HCT116 (cell line): ENCODE results near the gene SLFNL1. TPM values are rescaled to one million over a fixed set of nuclear protein-coding genes. Genes with fewer than 3 reads are reported as not detected.

Experiments
- ATAC-seq: fragments of 200-7000 bp; cut with Tn5 transposase; 2 replicates; pipeline ENCODE4 v1.9.1; 2020; ENCODE audit warnings: mild to moderate bottlenecking, moderate library complexity
- BruUV-seq: library from RNA; stranded (reverse); fragments of 400-500 nt; replicated peaks from 2 replicates; lab custom pipeline; 2021; lab: Mats Ljungman, UMichigan
- CTCF ChIA-PET: fragments of 300-600 bp; sonication (Branson Sonifier 250); formaldehyde crosslinking; loops from one replicate; lab custom pipeline; 2021; ENCODE audit warnings: antibody characterized with exemption; lab: Charles Lee
- POLR2A ChIA-PET: fragments of 300-600, 350-600 bp; sonication (Branson Sonifier 250); formaldehyde crosslinking; loops from one replicate; lab custom pipeline; 2021; ENCODE audit warnings: antibody characterized with exemption; lab: Charles Lee
- RAD21 ChIA-PET, 2 experiments: fragments of 300-600 bp; sonication (Branson Sonifier 250); formaldehyde crosslinking; loops; one replicate each; lab custom pipeline; 2023; ENCODE audit warnings: low total read pairs in 2 of 2; ENCODE audit not compliant: uncharacterized antibody in 2 of 2, unreplicated experiment in 2 of 2, low non-redundant PET in 1 of 2; lab: Charles Lee
- DNase-seq: peaks from one replicate; pipeline ENCODE4 v3.0.0-alpha.2; 2010; ENCODE audit warnings: low read depth, low spot score
- H2AFZ ChIP-seq: fragments of 200-600 bp; shearing (Covaris generic), sonication (generic); 2 replicates; pipeline ENCODE4 v1.6.1; 2017; ENCODE audit warnings: low read depth, mixed run types, mixed read lengths, antibody characterized with exemption, low read length; ENCODE audit not compliant: poor library complexity, severe bottlenecking
- H3K27ac ChIP-seq: 2 replicates; pipeline ENCODE4 v1.5.1; 2012; ENCODE audit warnings: low read depth, low read length
- H3K27me3 ChIP-seq: fragments of 200-600 bp; sonication (generic); 2 replicates; pipeline ENCODE4 v1.6.1; 2016; ENCODE audit warnings: mixed run types, low read length, mixed read lengths; ENCODE audit not compliant: insufficient read depth
- H3K36me3 ChIP-seq, 2 experiments: fragments of 200-500 bp in 1 of 2; fragments of 200-600 bp in 1 of 2; sonication (Bioruptor generic) in 1 of 2; sonication (generic) in 1 of 2; 2 replicates each; pipeline versions ENCODE4 v1.5.1 to v1.6.1; 2014 to 2016; ENCODE audit warnings: low read length in 2 of 2, inconsistent platforms in 1 of 2, mixed read lengths in 1 of 2, mixed run types in 1 of 2; ENCODE audit not compliant: insufficient read depth in 2 of 2, control insufficient read depth in 1 of 2
- H3K4me1 ChIP-seq, 2 experiments: fragments of 200-600 bp in 1 of 2; sonication (generic) in 1 of 2; 2 replicates each; pipeline versions ENCODE4 v1.5.1 to v1.6.1; 2012 to 2017; ENCODE audit warnings: low read length in 2 of 2, inconsistent platforms in 1 of 2, mild to moderate bottlenecking in 1 of 2, mixed read lengths in 1 of 2, mixed run types in 1 of 2, moderate library complexity in 1 of 2; ENCODE audit not compliant: insufficient read depth in 2 of 2, control insufficient read depth in 1 of 2
- H3K4me2 ChIP-seq: fragments of 200-600 bp; sonication (generic); 2 replicates; pipeline ENCODE4 v1.6.1; 2017; ENCODE audit warnings: mixed run types, low read length, mixed read lengths
- H3K4me3 ChIP-seq, 2 experiments: fragments of 200-600 bp in 1 of 2; sonication (generic) in 1 of 2; replicated peaks in 1 of 2; 2 replicates each; pipeline ENCODE4 v1.5.1; 2011 to 2016; ENCODE audit warnings: low read length in 2 of 2, control low read depth in 1 of 2, low read depth in 1 of 2, mild to moderate bottlenecking in 1 of 2, mixed read lengths in 1 of 2, mixed run types in 1 of 2
- H3K79me2 ChIP-seq: fragments of 200-600 bp; sonication (generic); 2 replicates; pipeline ENCODE4 v1.6.1; 2017; ENCODE audit warnings: mild to moderate bottlenecking, mixed run types, low read length, moderate library complexity, mixed read lengths; ENCODE audit not compliant: insufficient read depth
- H3K9ac ChIP-seq: fragments of 200-600 bp; sonication (generic); 2 replicates; pipeline ENCODE4 v1.6.1; 2016; ENCODE audit warnings: low read length, mixed read lengths
- H3K9me2 ChIP-seq: fragments of 200-600 bp; sonication (generic), shearing (Covaris generic); 2 replicates; pipeline ENCODE4 v1.6.1; 2017; ENCODE audit warnings: mixed run types, mild to moderate bottlenecking, moderate library complexity; ENCODE audit not compliant: insufficient read depth
- H3K9me3 ChIP-seq, 2 experiments: fragments of 200-500 bp in 1 of 2; fragments of 200-600 bp in 1 of 2; sonication (Bioruptor generic) in 1 of 2; sonication (generic) in 1 of 2; 2 replicates each; pipeline ENCODE4 v1.6.1; 2014 to 2017; ENCODE audit warnings: low read length in 2 of 2, mixed read lengths in 2 of 2, inconsistent platforms in 1 of 2, low read depth in 1 of 2, mild to moderate bottlenecking in 1 of 2, mixed run types in 1 of 2, moderate library complexity in 1 of 2; ENCODE audit not compliant: control insufficient read depth in 1 of 2, insufficient read depth in 1 of 2
- H4K20me1 ChIP-seq: fragments of 200-600 bp; sonication (generic), shearing (Covaris generic); 2 replicates; pipeline ENCODE4 v1.6.1; 2017; ENCODE audit warnings: mixed run types, mild to moderate bottlenecking, moderate library complexity; ENCODE audit not compliant: insufficient read depth
- CTCF ChIP-seq, 3 experiments: fragments of 200-600 bp in 1 of 3; sonication (generic) in 1 of 3; IDR thresholded peaks in 2 of 3; conservative IDR thresholded peaks in 1 of 3; 2 replicates each; pipeline ENCODE4 v1.5.1; 2012 to 2017; ENCODE audit warnings: low read depth in 2 of 3, low read length in 2 of 3, antibody characterized with exemption in 1 of 3, borderline replicate concordance in 1 of 3, control low read depth in 1 of 3, mild to moderate bottlenecking in 1 of 3, mixed read lengths in 1 of 3, mixed run types in 1 of 3, moderate library complexity in 1 of 3; ENCODE audit not compliant: insufficient read depth in 1 of 3
- ELF1 ChIP-seq: IDR thresholded peaks from 2 replicates; pipeline ENCODE4 v1.6.1; 2012; ENCODE audit warnings: low read depth, borderline replicate concordance
- EZH2 ChIP-seq: fragments of 200-600 bp; sonication (generic); IDR thresholded peaks from 2 replicates; pipeline ENCODE4 v1.6.1; 2017; ENCODE audit warnings: antibody characterized with exemption, mixed run types
- EZH2phosphoT487 ChIP-seq: fragments of 200-600 bp; IDR thresholded peaks from 2 replicates; pipeline ENCODE4 v1.6.1; 2018; ENCODE audit warnings: antibody characterized with exemption, borderline replicate concordance
- FOSL1 ChIP-seq: IDR thresholded peaks from 2 replicates; pipeline ENCODE4 v1.6.1; 2012; ENCODE audit warnings: low read depth
- JUND ChIP-seq: IDR thresholded peaks from 2 replicates; pipeline ENCODE4 v1.6.1; 2012
- MAX ChIP-seq: IDR thresholded peaks from 2 replicates; pipeline ENCODE4 v1.6.1; 2012
- POLR2AphosphoS5 ChIP-seq: IDR thresholded peaks from 2 replicates; pipeline ENCODE4 v1.6.1; 2011; ENCODE audit warnings: mild to moderate bottlenecking, low read depth, low read length, moderate library complexity
- SP1 ChIP-seq: IDR thresholded peaks from 2 replicates; pipeline ENCODE4 v1.6.1; 2012; ENCODE audit warnings: low read depth
- SRF ChIP-seq: IDR thresholded peaks from 2 replicates; pipeline ENCODE4 v1.6.1; 2012; ENCODE audit warnings: low read depth
- TCF7L2 ChIP-seq: IDR thresholded peaks from 2 replicates; pipeline ENCODE4 v1.7.0; 2011; ENCODE audit warnings: borderline replicate concordance, inconsistent platforms; ENCODE audit not compliant: insufficient read depth, insufficient read length; ENCODE audit errors: extremely low read depth
- YY1 ChIP-seq: IDR thresholded peaks from 2 replicates; pipeline ENCODE4 v1.6.1; 2011; ENCODE audit warnings: low read length, low read depth, moderate library complexity, mild to moderate bottlenecking; ENCODE audit not compliant: insufficient replicate concordance; ENCODE audit errors: extremely low read depth
- intact Hi-C: fragments of 100-400 bp; cut with micrococcal nuclease; formaldehyde crosslinking; loops from 2 replicates; pipeline ENCODE4 v1.10.0; 2022
- total RNA-seq: library from RNA; stranded (reverse); gene quantifications from one replicate; pipeline ENCODE4 v1.2.1, GENCODE V29; 2021; ENCODE audit not compliant: unreplicated experiment

SLFNL1 gene
- total RNA-seq, 1 experiment from 2014 or later: 0.20 TPM

- Histone ChIP-seq H3K9me2 (no peaks in the 10 kb centered on the region), H3K4me1 (no peaks in the 10 kb centered on the region), H3K79me2 (no peaks in the 10 kb centered on the region), H3K9ac (no peak overlapping the region), H3K36me3 (peaks cover 12 to 17% of the 10 kb centered on the region in 2 experiments), H3K27ac (no peak overlapping the region)
- DNase-seq: no peak
- CTCF ChIA-PET: no interaction called here
- no peak for ATAC-seq
- intact Hi-C loops: no loop called here
- TF ChIP-seq MAX: no peak
- no peak for TF ChIP-seq JUND
- no peak for TF ChIP-seq SRF
- no peak for TF ChIP-seq EZH2
- no peak for TF ChIP-seq YY1
- TF ChIP-seq CTCF (IDR thresholded peaks at IDR 0.05 in 2 of 3, conservative IDR thresholded peaks at IDR 0.05 in 1 of 3; ENCODE audit: borderline replicate concordance in 1 of 3, insufficient read depth in 1 of 3, low read depth in 2 of 3, low read length in 2 of 3): no peak
- TF ChIP-seq POLR2AphosphoS5: no peak
- TF ChIP-seq TCF7L2: no peak
- no peak for TF ChIP-seq SP1
- no peak for TF ChIP-seq ELF1
- no peak for TF ChIP-seq EZH2phosphoT487
- no peak for TF ChIP-seq FOSL1
- TF ChIP-seq, all 23 proteins: peak for 0
- Histone ChIP-seq H3K9me3 (no peaks in the 10 kb centered on the region), H3K4me2 (no peak overlapping the region), H3K27me3 (no peaks in the 10 kb centered on the region), H4K20me1 (no peaks in the 10 kb centered on the region), H3K4me3 (no peak overlapping the region), H2AFZ (no peak overlapping the region)
- ChIA-PET RAD21 (no interaction called here), POLR2A (no interaction called here)
- no TSS peak for BruUV-seq
These were observed 6.6 kb upstream of the SLFNL1 start for GRCh38 chr1:41028034-41028642.
